RWPE2 (cell line): ENCODE data around the gene ANXA2.
"Not testable (repeated sequence)": the region's sequence is repeated elsewhere in the genome, so short reads cannot be mapped to it uniquely, and the experiment has no call there.

ENCODE experiments used
- ATAC-seq: fragments of 200-7000 bp; cut with Tn5 transposase; 3 replicates; pipeline ENCODE4 v1.9.1; 2021; ENCODE audit warnings: low read depth
- DNase-seq: peaks from one replicate; pipeline ENCODE4 v3.0.0-alpha.2; 2020; ENCODE audit warnings: low spot score
- H3K27ac ChIP-seq: fragments of 450-650 bp; 2 replicates; pipeline ENCODE4 v1.5.1; 2017; ENCODE audit warnings: mild to moderate bottlenecking; ENCODE audit not compliant: poor library complexity, severe bottlenecking
- H3K27me3 ChIP-seq: fragments of 250-450 bp; sonication (Bioruptor Pico); 2 replicates; pipeline ENCODE4 v1.5.1; 2021; ENCODE audit warnings: mild to moderate bottlenecking, moderate library complexity; ENCODE audit not compliant: insufficient read depth, poor library complexity, severe bottlenecking
- H3K36me3 ChIP-seq: fragments of 250-450 bp; sonication (Bioruptor Pico); 2 replicates; pipeline ENCODE4 v1.5.1; 2020; ENCODE audit warnings: low read depth, mild to moderate bottlenecking, moderate library complexity
- H3K4me1 ChIP-seq: fragments of 250-450 bp; sonication (Bioruptor Pico); 2 replicates; pipeline ENCODE4 v1.5.1; 2021; ENCODE audit warnings: mild to moderate bottlenecking, moderate library complexity; ENCODE audit not compliant: insufficient read depth, poor library complexity, severe bottlenecking
- H3K4me3 ChIP-seq: fragments of 250-450 bp; sonication (Bioruptor Pico); 2 replicates; pipeline ENCODE4 v1.5.1; 2021; ENCODE audit warnings: mild to moderate bottlenecking, moderate library complexity; ENCODE audit not compliant: severe bottlenecking
- H3K9me3 ChIP-seq: fragments of 250-450 bp; sonication (Bioruptor Pico); 2 replicates; pipeline ENCODE4 v1.5.1; 2021; ENCODE audit warnings: mild to moderate bottlenecking, moderate library complexity; ENCODE audit not compliant: severe bottlenecking
- TF ChIP-seq, protein P1 (sequence below): fragments of 450-650 bp; IDR thresholded peaks from one replicate; pipeline ENCODE4 v1.5.1; 2017; ENCODE audit warnings: mild to moderate bottlenecking, moderate library complexity; ENCODE audit not compliant: poor library complexity, severe bottlenecking

ANXA2 gene

GRCh38 chr15:60417112-60417511, 19.3 kb upstream of the ANXA2 start:
- H3K4me1 ChIP-seq = peaks cover 46% of the 10 kb centered on the region
- no peaks in the 10 kb centered on the region for H3K27me3 ChIP-seq
- H3K9me3 ChIP-seq = no peaks in the 10 kb centered on the region
- peak overlapping the region; percentile 1 for H3K27ac ChIP-seq
- no peak overlapping the region for H3K4me3 ChIP-seq
- TF ChIP-seq, protein P1, sequence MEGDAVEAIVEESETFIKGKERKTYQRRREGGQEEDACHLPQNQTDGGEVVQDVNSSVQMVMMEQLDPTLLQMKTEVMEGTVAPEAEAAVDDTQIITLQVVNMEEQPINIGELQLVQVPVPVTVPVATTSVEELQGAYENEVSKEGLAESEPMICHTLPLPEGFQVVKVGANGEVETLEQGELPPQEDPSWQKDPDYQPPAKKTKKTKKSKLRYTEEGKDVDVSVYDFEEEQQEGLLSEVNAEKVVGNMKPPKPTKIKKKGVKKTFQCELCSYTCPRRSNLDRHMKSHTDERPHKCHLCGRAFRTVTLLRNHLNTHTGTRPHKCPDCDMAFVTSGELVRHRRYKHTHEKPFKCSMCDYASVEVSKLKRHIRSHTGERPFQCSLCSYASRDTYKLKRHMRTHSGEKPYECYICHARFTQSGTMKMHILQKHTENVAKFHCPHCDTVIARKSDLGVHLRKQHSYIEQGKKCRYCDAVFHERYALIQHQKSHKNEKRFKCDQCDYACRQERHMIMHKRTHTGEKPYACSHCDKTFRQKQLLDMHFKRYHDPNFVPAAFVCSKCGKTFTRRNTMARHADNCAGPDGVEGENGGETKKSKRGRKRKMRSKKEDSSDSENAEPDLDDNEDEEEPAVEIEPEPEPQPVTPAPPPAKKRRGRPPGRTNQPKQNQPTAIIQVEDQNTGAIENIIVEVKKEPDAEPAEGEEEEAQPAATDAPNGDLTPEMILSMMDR = no peak
- ATAC-seq (no peak), DNase-seq (no peak)
- no peaks in the 10 kb centered on the region; the same call in 1 of the 2 replicates for H3K36me3 ChIP-seq

- Histone ChIP-seq H3K4me3 (no peak overlapping the region), H3K27me3 (no peaks in the 10 kb centered on the region), H3K36me3 (no peaks in the 10 kb centered on the region), H3K9me3 (no peaks in the 10 kb centered on the region), H3K4me1 (peaks cover 41% of the 10 kb centered on the region), H3K27ac (peak overlapping the region; percentile 1)
- ATAC-seq (no peak), DNase-seq (no peak)
- TF ChIP-seq, protein P1 = no peak
Observed at GRCh38 chr15:60416484-60416883, 18.7 kb upstream of the ANXA2 start.

DNA sequence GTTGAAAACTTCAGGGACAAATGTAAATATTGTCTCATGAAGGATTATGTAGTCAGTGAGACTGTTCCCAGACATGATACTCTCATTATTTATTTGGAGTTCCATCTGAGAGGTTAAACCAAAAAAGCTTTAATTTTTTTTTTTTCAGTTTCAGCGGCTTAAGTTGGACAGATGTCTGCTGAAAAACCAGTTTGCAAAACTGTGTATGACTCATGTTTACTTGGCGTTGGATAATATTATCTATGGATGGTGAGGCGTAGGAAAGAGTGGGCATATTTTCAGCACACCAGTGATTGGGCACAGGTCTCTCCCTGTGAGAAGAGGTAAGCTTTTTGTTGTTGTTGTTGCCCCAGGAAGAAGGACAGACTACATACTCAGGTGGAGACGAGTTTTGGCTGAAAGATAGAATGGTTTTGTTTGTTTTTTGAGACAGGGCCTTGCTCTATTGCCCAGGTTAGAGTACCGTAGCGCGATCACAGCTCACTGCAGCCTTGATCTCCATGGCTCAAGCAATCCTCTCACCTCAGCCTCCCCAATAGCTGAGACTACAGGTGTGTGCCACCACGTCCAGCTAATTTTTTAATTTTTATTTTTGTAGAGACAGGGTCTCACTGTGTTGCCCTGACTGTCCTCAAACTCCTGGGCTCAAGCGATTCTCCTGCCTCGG, 16.4 kb upstream of the ANXA2 start:
- H3K9me3 ChIP-seq = no peaks in the 10 kb centered on the region
- TF ChIP-seq, protein P1 = no peak
- peak overlapping the region; percentile 69 for H3K27ac ChIP-seq
- no peak for DNase-seq
- H3K4me1 ChIP-seq = peaks cover 21% of the 10 kb centered on the region
- H3K36me3 ChIP-seq = no peaks in the 10 kb centered on the region
- H3K4me3 ChIP-seq = no peak overlapping the region
- ATAC-seq = peak; percentile 83
- H3K27me3 ChIP-seq = no peaks in the 10 kb centered on the region

DNA sequence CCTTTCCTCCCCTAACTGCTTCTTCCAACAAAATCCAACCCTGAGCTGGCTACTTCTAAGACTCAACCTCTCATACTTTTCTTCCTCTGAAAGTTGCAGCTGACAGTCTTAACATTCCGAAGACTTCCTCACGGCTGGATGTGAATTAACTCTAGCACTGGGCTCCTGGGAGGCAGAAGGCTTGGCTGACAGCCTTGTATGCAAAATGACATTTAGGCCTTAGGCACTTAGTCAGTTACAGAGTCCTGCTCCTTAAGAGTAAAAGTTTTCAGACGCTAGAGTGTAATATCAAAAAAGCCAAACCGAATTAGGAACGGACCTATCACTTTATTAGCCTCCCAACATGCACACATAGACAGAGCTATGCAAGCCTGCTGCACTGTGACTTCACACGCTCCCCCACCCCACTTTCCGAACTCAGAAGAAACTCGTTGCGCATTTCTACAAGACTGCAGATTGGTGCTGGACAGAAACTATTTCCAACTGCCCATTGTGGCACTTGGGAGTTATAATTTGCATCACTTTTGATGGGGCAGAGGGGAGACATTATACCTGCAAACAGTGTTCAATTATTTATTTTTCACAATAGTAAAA, 15.5 kb upstream of the ANXA2 start:
- Histone ChIP-seq H3K4me3 (no peak overlapping the region), H3K9me3 (no peaks in the 10 kb centered on the region), H3K36me3 (no peaks in the 10 kb centered on the region), H3K27ac (peak overlapping the region; percentile 69), H3K27me3 (no peaks in the 10 kb centered on the region), H3K4me1 (peaks cover 27% of the 10 kb centered on the region)
- no peak for ATAC-seq
- TF ChIP-seq, protein P1 = no peak
- no peak for DNase-seq

DNA sequence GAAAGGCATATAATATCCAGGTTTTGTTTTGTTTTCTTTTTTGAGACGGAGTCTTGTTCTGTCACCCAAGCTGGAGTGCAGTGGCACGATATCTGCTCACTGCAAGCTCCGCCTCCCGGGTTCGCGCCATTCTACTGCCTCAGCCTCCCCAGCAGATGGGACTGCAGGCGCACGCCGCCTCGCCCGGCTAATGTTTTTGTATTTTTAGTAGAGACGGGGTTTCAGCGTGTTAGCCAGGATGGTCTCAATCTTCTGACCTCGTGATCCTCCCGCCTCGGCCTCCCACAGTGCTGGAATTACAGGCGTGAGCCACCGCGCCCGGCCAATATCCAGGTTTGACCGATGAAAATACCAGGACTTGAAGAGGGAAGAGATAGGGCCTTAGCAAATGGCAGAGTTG, 15.0 kb upstream of the ANXA2 start:
- not testable (repeated sequence) for H3K9me3 ChIP-seq, ATAC-seq, H3K36me3 ChIP-seq, DNase-seq, H3K4me3 ChIP-seq, H3K27me3 ChIP-seq
- Histone ChIP-seq H3K4me1 (peaks cover 32% of the 10 kb centered on the region), H3K27ac (peak overlapping the region; percentile 69)
